ENCODE results near the gene KLHDC9.

DNA sequence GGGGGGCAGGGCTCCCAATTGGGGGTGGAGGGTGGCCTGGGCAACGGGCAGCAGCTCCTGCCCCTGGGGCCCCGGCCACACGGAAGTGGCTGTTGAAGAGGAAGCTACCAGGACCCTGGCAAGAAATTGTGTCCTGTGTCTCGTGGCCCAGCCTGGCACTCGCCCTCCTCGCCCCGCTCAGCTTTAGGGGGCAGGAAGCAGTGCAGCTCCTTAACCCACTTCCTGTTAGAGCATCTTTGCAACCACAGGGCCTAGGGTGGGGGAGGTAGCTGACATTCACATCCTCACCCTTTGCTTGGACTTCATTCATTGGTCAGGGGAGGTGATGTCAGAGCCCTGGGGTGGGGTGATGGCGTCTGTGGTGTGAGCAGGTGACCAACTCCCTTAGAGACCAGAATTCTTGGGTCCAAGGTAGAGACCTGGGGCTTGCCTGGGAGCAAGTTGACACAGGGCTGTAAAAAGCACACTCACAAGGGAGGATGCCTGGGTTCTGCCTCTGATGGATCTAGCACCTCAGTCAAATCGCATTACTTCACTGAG, 28.4 kb upstream of the KLHDC9 start, which contains the start of gene ARHGAP30:
- TF ChIP-seq CTCF (IDR thresholded peaks at IDR 0.05) (no peak), REST (IDR thresholded peaks at IDR 0.05) (no peak), ZSCAN20 (CRISPR knock-in tag; IDR thresholded peaks at IDR 0.05) (no peak), USF2 (IDR thresholded peaks at IDR 0.05) (no peak), POLR2A (IDR thresholded peaks at IDR 0.05; ENCODE audit: low read length) (no peak), JUN (IDR thresholded peaks at IDR 0.05) (no peak)
- TF ChIP-seq, protein P1, sequence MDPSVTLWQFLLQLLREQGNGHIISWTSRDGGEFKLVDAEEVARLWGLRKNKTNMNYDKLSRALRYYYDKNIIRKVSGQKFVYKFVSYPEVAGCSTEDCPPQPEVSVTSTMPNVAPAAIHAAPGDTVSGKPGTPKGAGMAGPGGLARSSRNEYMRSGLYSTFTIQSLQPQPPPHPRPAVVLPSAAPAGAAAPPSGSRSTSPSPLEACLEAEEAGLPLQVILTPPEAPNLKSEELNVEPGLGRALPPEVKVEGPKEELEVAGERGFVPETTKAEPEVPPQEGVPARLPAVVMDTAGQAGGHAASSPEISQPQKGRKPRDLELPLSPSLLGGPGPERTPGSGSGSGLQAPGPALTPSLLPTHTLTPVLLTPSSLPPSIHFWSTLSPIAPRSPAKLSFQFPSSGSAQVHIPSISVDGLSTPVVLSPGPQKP (IDR thresholded peaks at IDR 0.05; ENCODE audit: low read depth, low read length), result no peak

Data from A549 (cell line).